GM12878 (cell line): ENCODE data around the gene SH3BP1. TPM values are rescaled to one million over a fixed set of nuclear protein-coding genes. Genes with fewer than 3 reads are reported as not detected.

Experiments
- ATF7 ChIP-seq: fragments of 450-650 bp; IDR thresholded peaks from 2 replicates; pipeline ENCODE4 v1.6.1; 2016; ENCODE audit warnings: low read depth, mild to moderate bottlenecking
- MEF2B ChIP-seq: fragments of 450-650 bp; IDR thresholded peaks from 2 replicates; pipeline ENCODE4 v1.6.1; 2018; ENCODE audit warnings: mild to moderate bottlenecking, moderate library complexity; ENCODE audit not compliant: partially characterized antibody, poor library complexity, severe bottlenecking
- MTA2 ChIP-seq: fragments of 450-650 bp; IDR thresholded peaks from 2 replicates; pipeline ENCODE4 v1.6.1; 2016; ENCODE audit warnings: low read depth, mild to moderate bottlenecking, moderate library complexity
- MXI1 ChIP-seq: fragments of 150-350 bp; IDR thresholded peaks from 2 replicates; pipeline ENCODE4 v1.6.1; 2011; ENCODE audit warnings: low read depth, mild to moderate bottlenecking, inconsistent platforms, low read length, improper control_type of control experiment
- NFIC ChIP-seq: IDR thresholded peaks from 2 replicates; pipeline ENCODE4 v1.6.1; 2012; ENCODE audit warnings: low read depth, mild to moderate bottlenecking, inconsistent platforms, low read length, moderate library complexity
- NR2F1 ChIP-seq: fragments of 450-650 bp; conservative IDR thresholded peaks from 2 replicates; pipeline ENCODE4 v1.6.1; 2017; ENCODE audit warnings: mild to moderate bottlenecking
- POU2F2 ChIP-seq: IDR thresholded peaks from 3 replicates; pipeline ENCODE4 v1.6.1; 2011; ENCODE audit warnings: low read depth, mild to moderate bottlenecking, low read length, borderline replicate concordance
- SRF ChIP-seq, 2 experiments: IDR thresholded peaks; 2 replicates each; pipeline ENCODE4 v1.6.1; 2011; ENCODE audit warnings: low read depth in 2 of 2, low read length in 2 of 2, mild to moderate bottlenecking in 1 of 2, moderate library complexity in 1 of 2
- TCF3 ChIP-seq: IDR thresholded peaks from 2 replicates; pipeline ENCODE4 v1.6.1; 2012; ENCODE audit warnings: low read depth, mild to moderate bottlenecking, low read length, borderline replicate concordance; ENCODE audit not compliant: insufficient read depth
- ZNF384 ChIP-seq: IDR thresholded peaks from 2 replicates; pipeline ENCODE4 v1.6.1; 2012; ENCODE audit warnings: low read depth, mild to moderate bottlenecking, low read length, improper control_type of control experiment, borderline replicate concordance
- polyA plus RNA-seq, 11 experiments: library from polyadenylated mRNA; depleted of rRNA in 4 of 11; unstranded in 6 of 11; stranded (reverse) in 5 of 11; fragments of >200 nt; fragmentation: Nextera tagmentation in 4 of 11; fragmentation: Illumina TruSeq in 1 of 11; extraction: Ambion mirVana in 4 of 11; extraction: Trizol in 1 of 11; gene quantifications; 1 replicate in 1 of 11; 2 replicates in 10 of 11; pipeline versions ENCODE4 v1.2.1 to v1.2.3, GENCODE V29; 2011 to 2016; ENCODE audit warnings: inconsistent platforms in 2 of 11, missing spikeins in 2 of 11, low read depth in 1 of 11
- total RNA-seq, 4 experiments: library from RNA; depleted of rRNA in 3 of 4; stranded (reverse); fragments of >200 nt in 3 of 4; fragmentation: Illumina TruSeq in 1 of 4; extraction: Trizol in 1 of 4; gene quantifications; 2 replicates each; pipeline versions ENCODE4 v1.2.1 to v1.2.3, GENCODE V29; 2013 to 2021
- TF ChIP-seq, protein P1 (sequence below): IDR thresholded peaks from 2 replicates; pipeline ENCODE4 v1.6.1; 2011; ENCODE audit warnings: borderline replicate concordance, low read depth, mild to moderate bottlenecking, moderate library complexity, mixed read lengths, low read length; ENCODE audit not compliant: insufficient read depth; ENCODE audit errors: extremely low read length
- TF ChIP-seq, protein P2 (sequence below): IDR thresholded peaks from 2 replicates; pipeline ENCODE4 v1.6.1; 2012; ENCODE audit warnings: low read depth, low read length, improper control_type of control experiment
- TF ChIP-seq, protein P3 (sequence below): fragments of 450-650 bp; IDR thresholded peaks from 2 replicates; pipeline ENCODE4 v1.6.1; 2017; ENCODE audit warnings: low read depth, mild to moderate bottlenecking, moderate library complexity
- TF ChIP-seq, protein P4 (sequence below): fragments of 150-350 bp; IDR thresholded peaks from 2 replicates; pipeline ENCODE4 v1.6.1; 2014; ENCODE audit warnings: mild to moderate bottlenecking, low read depth, low read length

Gene SH3BP1
- total and polyA plus RNA-seq, 10 of the 15 experiments (the other 5 are each of a cell fraction or from before 2014, with no cell fraction given) = 0.29 to 70.5 (median 22.5) TPM

DNA sequence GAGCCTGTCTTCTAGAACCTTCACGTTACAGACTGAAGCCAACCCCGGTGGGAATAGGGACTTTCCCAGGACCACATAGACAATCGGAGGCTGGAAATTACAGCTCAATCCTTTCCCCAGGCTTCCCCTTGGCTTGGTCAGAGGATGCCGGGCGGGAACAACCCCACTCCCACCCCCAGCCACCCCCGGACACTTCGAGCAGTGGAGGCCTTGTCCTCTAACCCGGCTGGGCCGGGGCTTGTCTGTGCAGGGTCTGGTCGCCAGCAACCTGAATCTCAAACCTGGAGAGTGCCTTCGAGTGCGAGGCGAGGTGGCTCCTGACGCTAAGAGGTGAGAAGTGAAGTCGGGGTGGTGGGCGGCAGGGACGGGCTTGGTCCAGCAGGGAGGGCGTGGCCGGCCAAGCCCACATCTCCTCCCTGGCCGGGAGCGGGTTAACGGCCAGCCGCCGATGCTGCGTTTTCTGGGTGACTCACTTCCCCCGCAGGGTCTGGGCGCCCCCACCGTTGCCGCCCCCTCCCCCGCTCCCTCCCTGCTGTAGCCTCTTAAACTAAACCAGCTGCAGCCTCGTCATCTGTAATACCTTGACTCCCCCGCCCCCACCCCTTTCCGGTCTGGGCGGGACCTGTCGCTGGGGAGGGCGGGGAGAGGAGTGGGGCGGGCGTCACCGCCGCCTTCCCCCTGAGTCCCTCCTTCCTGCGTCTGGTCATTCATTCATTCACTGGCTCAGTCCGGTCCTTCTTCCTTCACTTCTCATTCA is 37.4 kb downstream of the SH3BP1 start (continued):
- TF ChIP-seq, protein P1, sequence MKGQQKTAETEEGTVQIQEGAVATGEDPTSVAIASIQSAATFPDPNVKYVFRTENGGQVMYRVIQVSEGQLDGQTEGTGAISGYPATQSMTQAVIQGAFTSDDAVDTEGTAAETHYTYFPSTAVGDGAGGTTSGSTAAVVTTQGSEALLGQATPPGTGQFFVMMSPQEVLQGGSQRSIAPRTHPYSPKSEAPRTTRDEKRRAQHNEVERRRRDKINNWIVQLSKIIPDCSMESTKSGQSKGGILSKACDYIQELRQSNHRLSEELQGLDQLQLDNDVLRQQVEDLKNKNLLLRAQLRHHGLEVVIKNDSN = no peak
- TF ChIP-seq, protein P2, sequence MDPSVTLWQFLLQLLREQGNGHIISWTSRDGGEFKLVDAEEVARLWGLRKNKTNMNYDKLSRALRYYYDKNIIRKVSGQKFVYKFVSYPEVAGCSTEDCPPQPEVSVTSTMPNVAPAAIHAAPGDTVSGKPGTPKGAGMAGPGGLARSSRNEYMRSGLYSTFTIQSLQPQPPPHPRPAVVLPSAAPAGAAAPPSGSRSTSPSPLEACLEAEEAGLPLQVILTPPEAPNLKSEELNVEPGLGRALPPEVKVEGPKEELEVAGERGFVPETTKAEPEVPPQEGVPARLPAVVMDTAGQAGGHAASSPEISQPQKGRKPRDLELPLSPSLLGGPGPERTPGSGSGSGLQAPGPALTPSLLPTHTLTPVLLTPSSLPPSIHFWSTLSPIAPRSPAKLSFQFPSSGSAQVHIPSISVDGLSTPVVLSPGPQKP = peak; percentile 35; the same call in 1 of the 2 replicates
- TF ChIP-seq NFIC (peak; percentile 27; the same call in 1 of the 2 replicates), ZNF384 (no peak), NR2F1 (0 out of 2 replicates have a peak, but pooled peaks have one; percentile 28), POU2F2 (peak; percentile 28; the same call in 1 of the 3 replicates), MEF2B (peak; percentile 86), ATF7 (peak; percentile 71; the same call in 1 of the 2 replicates), SRF (IDR thresholded peaks at IDR 0.05; ENCODE audit: low read depth in 2 of 2, low read length in 2 of 2) (no peak), MXI1 (peak; percentile 44; the same call in 1 of the 2 replicates), TCF3 (peak; percentile 60; the same call in 1 of the 2 replicates), MTA2 (peak; percentile 50; the same call in 1 of the 2 replicates)
- TF ChIP-seq, protein P3, sequence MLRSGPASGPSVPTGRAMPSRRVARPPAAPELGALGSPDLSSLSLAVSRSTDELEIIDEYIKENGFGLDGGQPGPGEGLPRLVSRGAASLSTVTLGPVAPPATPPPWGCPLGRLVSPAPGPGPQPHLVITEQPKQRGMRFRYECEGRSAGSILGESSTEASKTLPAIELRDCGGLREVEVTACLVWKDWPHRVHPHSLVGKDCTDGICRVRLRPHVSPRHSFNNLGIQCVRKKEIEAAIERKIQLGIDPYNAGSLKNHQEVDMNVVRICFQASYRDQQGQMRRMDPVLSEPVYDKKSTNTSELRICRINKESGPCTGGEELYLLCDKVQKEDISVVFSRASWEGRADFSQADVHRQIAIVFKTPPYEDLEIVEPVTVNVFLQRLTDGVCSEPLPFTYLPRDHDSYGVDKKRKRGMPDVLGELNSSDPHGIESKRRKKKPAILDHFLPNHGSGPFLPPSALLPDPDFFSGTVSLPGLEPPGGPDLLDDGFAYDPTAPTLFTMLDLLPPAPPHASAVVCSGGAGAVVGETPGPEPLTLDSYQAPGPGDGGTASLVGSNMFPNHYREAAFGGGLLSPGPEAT = peak; percentile 39; the same call in 1 of the 2 replicates
- TF ChIP-seq, protein P4, sequence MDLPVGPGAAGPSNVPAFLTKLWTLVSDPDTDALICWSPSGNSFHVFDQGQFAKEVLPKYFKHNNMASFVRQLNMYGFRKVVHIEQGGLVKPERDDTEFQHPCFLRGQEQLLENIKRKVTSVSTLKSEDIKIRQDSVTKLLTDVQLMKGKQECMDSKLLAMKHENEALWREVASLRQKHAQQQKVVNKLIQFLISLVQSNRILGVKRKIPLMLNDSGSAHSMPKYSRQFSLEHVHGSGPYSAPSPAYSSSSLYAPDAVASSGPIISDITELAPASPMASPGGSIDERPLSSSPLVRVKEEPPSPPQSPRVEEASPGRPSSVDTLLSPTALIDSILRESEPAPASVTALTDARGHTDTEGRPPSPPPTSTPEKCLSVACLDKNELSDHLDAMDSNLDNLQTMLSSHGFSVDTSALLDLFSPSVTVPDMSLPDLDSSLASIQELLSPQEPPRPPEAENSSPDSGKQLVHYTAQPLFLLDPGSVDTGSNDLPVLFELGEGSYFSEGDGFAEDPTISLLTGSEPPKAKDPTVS = peak; percentile 95; the same call in 1 of the 2 replicates
